ENCODE results near the gene C1orf53.

DNA sequence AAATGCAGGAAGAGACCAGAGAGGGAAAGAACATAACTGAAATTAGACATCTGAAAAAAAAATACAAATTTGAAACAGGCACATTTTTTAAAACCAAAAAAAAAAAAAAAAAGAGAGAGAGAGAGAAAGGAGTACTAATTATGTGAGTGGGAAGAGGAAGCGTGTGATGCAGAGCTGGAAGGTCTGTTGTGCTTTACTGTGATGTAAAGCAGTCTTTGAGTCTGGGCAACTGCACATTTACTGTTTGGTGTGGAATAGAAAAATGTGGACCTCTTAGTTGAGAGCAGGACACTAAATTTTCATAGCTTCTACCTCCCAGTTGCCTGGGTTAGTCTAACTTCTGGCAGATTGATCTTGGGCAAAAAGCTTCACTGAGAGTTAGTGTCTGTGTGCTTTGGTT, 31.2 kb downstream of the C1orf53 start:
- TF ChIP-seq NR3C1 (CRISPR knock-in tag; conservative IDR thresholded peaks at IDR 0.05; ENCODE audit: low read depth) (no peak), CTCF (IDR thresholded peaks at IDR 0.05) (no peak), ZBTB43 (CRISPR knock-in tag; IDR thresholded peaks at IDR 0.05) (no peak), TEAD4 (CRISPR knock-in tag; IDR thresholded peaks at IDR 0.05) (no peak), GABPB1 (CRISPR knock-in tag; IDR thresholded peaks at IDR 0.05) (no peak), ATF6 (CRISPR knock-in tag; IDR thresholded peaks at IDR 0.05) (no peak), CREM (CRISPR knock-in tag; IDR thresholded peaks at IDR 0.05) (no peak), GRHL2 (CRISPR knock-in tag; IDR thresholded peaks at IDR 0.05; ENCODE audit: insufficient replicate concordance, severe bottlenecking) (no peak)
- TF ChIP-seq, protein P1, sequence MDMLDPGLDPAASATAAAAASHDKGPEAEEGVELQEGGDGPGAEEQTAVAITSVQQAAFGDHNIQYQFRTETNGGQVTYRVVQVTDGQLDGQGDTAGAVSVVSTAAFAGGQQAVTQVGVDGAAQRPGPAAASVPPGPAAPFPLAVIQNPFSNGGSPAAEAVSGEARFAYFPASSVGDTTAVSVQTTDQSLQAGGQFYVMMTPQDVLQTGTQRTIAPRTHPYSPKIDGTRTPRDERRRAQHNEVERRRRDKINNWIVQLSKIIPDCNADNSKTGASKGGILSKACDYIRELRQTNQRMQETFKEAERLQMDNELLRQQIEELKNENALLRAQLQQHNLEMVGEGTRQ (CRISPR knock-in tag; IDR thresholded peaks at IDR 0.05), result no peak
- TF ChIP-seq, protein P2, sequence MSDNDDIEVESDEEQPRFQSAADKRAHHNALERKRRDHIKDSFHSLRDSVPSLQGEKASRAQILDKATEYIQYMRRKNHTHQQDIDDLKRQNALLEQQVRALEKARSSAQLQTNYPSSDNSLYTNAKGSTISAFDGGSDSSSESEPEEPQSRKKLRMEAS (CRISPR knock-in tag; IDR thresholded peaks at IDR 0.05), result no peak
- TF ChIP-seq, protein P3, sequence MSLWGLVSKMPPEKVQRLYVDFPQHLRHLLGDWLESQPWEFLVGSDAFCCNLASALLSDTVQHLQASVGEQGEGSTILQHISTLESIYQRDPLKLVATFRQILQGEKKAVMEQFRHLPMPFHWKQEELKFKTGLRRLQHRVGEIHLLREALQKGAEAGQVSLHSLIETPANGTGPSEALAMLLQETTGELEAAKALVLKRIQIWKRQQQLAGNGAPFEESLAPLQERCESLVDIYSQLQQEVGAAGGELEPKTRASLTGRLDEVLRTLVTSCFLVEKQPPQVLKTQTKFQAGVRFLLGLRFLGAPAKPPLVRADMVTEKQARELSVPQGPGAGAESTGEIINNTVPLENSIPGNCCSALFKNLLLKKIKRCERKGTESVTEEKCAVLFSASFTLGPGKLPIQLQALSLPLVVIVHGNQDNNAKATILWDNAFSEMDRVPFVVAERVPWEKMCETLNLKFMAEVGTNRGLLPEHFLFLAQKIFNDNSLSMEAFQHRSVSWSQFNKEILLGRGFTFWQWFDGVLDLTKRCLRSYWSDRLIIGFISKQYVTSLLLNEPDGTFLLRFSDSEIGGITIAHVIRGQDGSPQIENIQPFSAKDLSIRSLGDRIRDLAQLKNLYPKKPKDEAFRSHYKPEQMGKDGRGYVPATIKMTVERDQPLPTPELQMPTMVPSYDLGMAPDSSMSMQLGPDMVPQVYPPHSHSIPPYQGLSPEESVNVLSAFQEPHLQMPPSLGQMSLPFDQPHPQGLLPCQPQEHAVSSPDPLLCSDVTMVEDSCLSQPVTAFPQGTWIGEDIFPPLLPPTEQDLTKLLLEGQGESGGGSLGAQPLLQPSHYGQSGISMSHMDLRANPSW (CRISPR knock-in tag; conservative IDR thresholded peaks at IDR 0.05; ENCODE audit: low read depth), result no peak

All from WTC11 (cell line).